GM18498 (cell line): ENCODE data around the gene ARHGEF25.

Experiments used
- ATAC-seq: cut with Tn5 transposase; IDR thresholded peaks from one replicate; pipeline ENCODE4 v1.9.1; 2021; ENCODE audit warnings: mild to moderate bottlenecking, moderate library complexity; ENCODE audit not compliant: unreplicated experiment

ARHGEF25 gene

DNA sequence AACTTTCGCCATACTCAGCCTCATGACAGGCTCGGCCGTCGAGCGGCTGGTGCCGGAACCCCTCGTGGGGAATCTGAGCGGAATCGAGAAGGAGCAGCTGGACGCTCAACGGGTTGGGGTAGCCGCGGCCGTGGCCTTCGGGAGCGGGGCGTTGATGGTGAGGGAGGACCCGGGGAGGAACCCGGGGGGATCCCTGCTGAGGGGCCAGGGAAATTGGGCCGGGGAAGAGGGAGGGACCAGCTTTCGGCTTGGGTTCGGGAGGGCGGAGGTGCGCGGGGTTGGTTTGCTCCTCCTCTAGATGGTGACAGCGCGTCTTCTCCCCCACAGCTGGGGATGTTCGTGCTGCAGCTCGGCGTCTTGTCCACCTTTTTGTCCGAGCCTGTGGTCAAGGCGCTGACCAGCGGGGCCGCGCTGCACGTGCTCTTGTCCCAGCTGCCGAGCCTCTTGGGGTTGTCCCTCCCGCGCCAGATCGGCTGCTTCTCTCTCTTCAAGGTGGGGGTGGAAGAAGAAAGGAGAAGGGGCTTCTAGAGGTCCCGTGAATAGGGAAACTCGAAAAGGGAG lies 9.8 kb downstream of the ARHGEF25 start:
- ATAC-seq, result no peak

DNA sequence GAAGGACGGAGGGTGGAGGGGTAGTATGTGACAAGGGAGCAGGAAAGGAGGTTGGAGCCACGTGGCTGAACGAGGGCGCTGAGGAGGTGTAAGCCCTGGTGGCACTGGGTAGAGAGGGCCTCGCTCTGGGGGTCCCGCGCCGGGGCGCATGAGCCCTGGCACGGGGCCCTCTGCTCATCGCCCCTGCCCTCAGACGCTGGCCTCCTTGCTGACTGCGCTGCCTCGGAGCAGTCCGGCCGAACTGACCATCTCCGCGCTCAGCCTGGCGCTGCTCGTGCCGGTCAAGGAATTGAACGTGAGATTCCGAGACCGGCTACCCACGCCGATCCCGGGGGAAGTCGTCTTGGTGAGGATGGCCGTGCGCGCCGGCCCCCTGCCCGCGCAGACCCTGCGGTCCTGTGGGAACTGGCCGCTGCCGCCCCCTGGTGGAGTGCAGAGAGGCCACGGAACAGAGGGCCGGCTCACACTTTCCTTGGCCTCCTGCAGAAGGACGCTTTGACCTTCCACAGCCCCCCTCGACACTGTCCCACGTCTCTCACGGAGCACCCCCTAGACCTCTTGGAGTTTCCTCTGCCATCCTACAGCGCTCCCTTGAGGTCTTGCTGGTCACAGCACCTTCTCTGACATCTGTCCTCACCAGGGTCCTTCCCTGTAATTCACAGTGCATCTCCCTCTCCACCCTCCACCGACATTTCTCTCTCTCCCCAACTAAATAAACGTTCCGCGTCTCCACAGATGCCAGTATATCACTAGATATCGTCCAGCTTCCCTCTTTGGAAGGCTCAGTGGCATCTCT lies 10.5 kb downstream of the ARHGEF25 start:
- ATAC-seq, result no peak

DNA sequence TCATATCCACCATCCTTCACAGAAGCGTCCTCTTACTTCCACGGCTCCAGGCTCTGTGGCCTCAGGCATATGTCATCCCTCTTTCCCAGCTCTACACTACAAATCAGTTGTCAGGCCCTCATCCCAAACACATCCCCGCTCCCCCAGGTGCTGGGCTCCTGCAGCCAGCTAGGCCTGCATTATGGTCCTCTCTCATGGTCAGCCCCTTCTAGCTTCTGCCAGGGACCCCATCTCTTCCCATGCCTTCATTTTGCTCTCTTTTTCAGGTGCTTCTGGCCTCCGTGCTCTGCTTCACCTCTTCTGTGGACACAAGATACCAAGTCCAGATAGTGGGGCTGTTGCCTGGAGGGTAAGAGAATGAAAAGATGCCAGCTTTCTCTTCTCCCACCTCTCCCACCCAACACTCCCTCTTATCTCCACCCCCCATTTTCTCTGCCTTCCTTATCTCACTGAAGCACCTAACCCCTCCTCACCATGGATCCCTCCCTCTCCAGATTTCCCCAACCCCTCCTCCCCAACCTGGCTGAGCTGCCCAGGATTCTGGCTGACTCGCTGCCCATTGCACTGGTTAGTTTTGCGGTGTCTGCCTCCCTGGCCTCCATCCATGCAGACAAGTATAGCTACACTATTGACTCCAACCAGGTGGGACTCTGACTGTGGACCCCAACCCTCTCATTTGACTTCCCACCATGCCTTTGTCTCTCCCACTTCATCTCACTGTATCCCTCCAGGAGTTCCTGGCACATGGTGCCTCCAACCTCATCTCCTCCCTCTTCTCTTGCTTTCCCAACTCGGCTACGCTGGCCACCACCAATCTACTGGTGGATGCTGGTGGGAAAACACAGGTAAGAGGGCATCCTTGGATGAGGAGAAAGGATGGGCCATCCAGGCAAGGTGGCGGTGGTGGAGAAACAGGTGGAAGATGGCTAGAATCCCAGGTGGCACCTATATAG lies 11.3 kb downstream of the ARHGEF25 start:
- no peak for ATAC-seq

DNA sequence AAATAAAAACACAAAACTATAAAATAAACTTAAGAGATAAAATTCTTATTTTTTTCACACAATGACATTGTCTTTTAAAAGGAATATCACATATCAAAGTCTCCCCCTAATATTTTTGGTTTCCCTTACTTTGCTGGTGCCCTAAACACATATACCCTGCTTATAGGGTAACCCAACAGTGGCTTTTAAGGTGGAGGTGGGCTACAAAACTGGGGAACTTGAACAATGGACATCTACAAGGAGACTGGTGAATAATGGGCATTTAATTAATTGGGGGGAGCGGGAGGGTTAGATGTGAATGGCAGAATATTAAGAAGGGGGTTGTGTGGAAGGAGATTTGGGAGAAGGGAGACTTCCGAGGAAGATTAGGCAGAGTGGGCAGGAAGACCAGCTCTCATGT lies 12.2 kb downstream of the ARHGEF25 start:
- ATAC-seq, result no peak

DNA sequence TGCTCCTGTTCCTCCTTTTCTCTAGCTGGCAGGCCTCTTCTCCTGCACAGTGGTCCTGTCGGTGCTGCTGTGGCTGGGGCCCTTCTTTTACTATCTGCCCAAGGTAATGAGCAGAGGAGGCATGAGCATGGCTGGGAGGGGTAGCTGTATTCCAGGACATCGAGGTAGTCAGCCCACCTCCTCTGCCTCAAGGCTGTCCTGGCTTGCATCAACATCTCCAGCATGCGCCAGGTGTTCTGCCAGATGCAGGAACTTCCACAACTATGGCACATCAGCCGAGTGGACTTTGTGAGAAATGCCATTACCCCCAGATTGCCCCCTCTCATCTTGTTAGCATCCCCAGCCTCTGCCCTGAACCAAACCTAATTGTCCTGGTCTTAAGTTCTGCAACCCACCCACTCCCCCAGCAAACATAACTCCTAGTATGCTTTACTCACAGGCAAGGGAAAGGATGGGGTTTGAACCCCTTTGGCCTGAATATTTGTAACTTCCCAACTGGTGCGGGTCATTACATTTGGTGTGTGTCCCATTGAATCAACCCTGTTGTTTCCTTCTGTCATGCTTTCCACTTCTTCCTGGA lies 12.7 kb downstream of the ARHGEF25 start:
- no peak for ATAC-seq

DNA sequence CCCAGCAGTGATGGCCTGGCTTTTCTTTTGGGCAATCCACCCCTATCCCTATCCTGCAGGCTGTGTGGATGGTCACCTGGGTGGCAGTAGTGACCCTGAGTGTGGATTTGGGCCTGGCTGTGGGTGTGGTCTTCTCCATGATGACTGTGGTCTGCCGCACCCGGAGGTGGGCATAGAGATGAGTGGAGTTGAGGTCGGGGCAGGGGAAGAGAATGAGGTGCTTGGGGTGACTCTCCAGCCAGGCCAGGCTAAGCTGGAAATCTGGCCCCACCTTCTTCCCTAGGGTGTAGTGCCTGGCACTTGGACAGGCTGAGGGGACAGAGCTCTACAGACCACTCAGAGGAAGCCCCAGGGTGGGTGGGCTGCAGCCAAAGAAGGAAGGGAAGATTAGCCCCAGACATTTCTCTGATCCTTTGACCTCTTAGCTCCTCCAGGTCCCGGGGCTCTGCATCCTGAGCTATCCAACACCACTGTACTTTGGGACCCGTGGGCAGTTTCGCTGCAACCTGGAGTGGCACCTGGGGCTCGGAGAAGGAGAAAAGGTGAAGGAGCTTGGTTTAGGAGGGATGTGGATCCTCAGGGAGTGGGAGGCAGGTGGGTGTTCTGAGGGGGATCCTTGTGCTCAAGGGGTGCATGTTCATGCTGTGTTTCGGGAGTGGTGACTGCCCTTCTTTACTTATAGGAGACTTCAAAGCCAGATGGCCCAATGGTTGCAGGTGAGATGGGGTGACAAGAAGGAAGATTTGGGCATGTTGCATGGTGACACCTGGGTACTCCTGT lies 13.4 kb downstream of the ARHGEF25 start:
- no peak for ATAC-seq

DNA sequence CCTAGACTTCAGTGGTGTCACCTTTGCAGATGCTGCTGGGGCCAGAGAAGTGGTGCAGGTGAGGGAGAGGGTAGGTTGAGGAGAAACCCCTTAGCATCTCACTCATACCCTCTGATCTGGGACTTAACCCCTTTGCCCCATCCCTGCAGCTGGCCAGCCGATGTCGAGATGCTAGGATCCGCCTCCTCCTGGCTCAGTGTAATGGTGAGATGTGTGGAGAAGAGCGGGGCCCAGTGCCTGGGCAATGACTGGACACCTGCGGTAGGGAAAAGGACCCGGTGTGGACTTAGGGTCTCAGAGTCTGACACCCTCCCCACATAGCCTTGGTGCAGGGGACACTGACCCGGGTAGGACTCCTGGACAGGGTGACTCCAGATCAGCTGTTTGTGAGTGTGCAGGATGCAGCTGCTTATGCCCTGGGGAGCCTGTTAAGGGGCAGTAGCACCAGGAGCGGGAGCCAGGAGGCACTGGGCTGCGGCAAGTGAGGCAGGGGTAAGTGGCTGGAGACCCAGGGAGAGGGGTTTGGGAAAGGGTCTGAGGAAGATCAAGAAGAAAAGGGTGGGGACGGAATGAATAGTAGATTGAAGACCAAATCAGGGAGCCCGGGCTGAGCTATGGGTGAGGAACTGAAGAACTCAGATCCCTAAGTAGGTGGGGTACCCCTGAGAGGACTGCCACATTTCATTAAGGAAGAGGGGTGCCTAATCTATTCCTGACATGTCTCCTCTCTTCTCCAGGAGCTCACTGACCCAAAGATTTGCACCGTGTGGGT lies 14.2 kb downstream of the ARHGEF25 start:
- ATAC-seq, result no peak

DNA sequence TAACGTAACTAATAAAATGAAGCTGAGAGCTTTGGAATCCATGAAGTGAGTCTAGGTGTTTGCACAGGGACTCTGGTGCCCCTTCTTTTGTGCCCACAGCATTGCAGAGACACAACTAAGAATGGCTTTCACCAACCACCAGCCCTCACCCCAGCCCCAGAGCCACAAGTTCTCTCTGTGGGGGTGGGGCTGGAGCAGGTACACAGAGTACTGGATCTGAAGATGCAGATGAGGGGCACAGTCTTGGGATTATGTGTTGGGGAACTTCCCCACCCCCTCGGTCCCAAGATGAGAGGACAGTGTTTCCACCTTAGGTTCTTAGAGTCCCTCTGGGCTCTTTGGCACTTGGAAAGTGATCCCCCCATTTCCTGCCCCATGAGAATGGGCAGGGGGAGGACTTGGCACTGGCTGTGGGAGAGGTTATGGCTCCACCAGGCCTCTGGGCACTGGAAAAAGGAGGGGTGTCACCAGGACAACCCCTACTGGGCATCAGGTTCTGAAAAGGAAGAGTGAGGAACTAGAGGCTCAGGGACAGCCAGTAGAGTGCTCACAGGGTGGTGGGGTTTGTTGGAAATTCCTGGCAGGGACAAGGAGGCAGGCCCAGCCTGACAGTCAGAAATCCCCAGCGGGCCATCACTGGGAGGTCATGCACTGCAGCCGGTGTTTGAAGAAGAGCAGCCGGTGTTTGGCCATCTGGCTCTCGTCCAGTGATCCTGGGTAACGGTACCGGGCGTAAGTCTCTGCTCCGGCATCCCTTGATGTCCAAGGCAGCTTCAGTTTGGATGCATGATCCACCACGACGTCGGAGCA lies 15.1 kb downstream of the ARHGEF25 start:
- ATAC-seq, result no peak

DNA sequence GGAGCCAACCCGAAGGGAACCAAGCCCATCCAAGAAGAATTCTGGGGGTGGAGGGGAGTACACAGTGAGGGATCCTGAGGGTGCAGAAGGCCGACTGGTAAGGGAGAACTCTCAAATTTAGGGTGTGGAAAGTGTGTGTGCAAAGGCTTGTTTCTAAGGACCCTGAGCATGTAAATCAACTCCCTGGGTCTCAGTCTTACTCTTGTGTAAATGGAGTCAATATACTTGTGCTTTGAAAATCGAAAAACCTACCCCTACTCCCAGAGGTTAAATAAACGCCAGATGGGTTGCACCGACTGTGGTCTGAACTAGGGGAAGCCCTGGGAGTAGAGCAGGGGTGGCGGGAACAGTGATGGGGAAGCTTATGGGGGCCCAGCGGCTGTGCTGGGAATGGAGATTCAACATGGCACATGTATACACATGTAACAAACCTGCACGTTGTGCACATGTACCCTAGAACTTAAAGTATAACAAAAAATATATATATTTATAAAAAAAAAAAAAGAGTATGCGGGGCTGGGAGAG lies 15.7 kb downstream of the ARHGEF25 start:
- ATAC-seq, result no peak

DNA sequence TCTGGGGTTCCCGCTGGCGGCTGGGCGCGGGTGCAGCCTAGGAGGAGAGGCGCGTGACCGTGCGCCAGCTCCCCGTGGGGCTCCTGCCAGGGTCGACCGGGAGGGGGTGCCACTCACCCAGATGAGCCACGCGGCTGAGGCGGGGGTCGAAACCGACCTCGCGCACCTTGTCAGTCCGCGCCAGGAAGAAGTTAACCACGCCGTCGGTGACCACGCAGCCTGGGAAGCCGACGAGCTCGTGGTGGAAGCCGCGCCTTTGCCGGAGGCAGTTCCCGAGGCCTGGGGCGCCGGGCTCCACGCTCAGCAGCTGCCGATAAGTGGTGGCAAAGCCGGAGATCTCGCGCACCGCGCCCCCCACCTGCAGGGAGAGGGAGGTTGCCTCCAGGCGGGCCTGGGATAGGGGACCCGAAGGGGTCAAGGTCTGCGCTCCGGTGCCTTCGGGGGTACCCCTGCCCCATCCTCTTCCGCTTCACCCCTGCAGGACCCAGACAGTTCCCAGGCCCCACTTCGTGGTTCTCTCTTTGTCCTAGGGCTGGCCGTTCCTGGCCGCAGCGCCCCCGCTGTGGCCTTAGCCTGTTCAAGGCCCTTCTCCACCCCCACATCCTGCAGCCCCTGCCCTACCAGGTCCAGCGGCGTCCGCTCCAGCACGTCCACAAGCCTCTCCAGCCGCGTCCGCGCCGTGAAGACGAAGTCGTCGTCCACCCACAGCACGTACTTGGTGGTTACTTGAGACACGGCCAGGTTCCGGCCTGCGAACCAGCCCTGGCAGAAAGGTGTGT lies 16.5 kb downstream of the ARHGEF25 start:
- no peak for ATAC-seq

DNA sequence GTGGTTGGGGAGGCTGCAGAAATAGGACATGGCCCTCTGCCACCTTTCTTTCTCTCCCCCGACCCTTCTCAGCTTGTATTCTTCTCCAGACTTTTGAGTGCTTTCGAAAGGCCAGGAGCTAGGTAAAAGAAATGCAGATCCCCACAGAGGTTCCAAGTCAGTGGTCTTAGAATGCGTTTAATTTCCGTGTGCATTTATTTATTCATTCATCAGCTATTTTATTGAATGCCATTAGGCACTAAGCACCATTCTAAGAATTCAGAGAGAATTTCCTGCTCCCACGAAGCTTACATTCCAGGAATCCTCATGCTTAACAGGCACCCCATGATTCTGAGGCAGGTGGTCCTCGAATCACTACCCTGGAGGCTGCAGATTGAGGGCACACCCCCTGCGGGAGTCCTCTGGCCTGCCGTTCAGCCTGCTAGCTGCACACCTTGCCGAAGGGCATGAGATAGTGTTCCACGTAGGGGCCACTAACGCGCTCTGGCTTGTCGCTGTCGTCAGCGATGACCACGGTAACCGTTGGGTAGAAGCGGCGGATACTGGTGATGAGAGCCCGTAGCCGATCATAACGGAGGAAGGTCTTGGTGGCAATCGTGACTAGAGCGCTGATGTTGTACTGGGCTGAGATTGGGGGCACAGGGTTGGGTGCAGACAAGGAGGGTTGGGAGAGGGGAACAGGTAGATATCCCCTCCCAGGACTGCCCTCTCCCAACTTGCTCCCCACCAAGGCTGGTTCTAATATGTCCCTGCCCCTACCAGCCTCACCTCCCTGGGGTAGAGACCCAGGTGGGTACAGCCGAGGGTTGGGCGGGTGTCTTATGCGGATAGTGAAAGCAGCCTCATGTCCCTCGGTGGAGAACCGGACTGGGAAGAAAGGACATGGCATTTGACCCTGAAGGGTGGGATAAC lies 17.3 kb downstream of the ARHGEF25 start:
- ATAC-seq, result no peak

DNA sequence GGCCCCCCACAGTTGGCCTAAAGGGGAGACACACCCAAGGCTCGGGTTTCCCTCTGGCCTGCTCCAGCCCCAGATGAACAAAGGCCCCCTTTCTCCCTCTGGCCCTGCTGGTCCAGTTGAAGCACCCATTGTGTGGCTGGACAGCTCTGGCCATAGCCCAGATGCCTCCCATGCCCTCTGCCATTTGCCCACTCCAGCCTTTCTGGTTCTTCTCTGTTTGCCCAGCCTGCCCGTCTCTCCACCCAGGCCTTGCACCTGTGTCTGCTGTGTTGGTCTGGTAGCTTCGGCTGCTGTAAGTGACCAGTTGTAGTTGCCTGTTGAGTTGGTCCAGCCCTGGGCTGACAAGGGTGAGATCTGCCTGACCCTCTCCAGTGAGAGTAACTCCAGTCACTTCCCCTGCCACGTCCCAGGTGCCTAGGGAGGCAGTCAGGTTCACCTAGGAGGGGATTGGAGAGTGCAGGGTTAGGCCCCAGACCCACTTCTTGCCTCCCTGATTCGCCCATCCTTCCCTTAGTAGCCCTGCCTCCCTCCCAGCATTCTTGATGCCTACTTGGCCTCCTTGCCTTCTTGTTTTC lies 18.7 kb downstream of the ARHGEF25 start:
- no peak for ATAC-seq

DNA sequence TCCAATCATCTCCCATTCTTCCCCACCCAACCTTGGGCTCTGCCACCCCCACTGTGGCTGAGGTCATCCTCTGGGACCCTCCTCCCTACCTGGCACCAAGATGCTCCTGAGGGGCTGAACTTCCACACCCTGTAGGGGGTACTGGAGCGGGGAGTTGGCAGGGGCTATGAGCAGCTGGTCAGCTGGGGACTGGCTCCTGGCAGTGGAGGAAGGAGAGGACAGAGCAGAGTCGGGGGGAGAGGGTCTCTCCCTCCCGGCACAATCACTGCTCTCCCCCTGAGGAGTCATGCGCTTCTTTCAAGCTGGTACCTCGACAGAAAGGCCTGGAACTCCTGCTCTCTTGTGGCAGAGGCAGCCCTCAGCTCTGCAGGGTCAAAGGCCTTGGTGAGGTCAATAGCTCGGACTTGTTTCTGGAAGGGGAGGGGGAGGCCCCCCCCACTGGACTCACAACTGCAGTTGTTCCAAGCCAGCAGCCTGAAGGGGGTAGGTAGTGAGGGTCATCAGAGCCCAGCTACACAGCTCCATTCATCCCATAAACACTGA lies 19.7 kb downstream of the ARHGEF25 start:
- ATAC-seq, result no peak

DNA sequence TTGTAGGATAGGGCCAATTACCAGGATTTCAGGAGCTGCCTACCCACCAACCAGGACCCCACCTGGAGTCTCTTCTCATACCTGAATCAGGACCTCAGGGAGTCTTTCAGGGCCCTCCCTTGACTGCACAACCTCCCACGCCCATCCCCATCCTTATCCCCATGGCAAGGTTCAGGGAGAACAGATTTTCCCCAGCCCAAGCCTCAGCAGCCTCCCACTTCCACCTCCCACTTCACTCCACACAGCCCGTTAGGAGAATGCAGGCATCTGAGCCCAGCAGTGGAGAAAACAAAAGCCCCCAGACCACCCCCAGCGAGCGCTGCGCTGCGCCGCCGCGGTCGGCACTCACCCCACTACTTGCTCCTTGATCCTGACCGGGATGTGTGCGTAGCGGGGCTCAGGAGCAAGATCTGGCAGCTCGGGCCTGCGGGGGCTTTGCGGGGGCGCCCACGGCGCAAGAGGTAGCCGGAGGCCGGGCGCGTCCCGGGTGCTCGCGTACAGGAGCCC lies 20.4 kb downstream of the ARHGEF25 start:
- no peak for ATAC-seq

DNA sequence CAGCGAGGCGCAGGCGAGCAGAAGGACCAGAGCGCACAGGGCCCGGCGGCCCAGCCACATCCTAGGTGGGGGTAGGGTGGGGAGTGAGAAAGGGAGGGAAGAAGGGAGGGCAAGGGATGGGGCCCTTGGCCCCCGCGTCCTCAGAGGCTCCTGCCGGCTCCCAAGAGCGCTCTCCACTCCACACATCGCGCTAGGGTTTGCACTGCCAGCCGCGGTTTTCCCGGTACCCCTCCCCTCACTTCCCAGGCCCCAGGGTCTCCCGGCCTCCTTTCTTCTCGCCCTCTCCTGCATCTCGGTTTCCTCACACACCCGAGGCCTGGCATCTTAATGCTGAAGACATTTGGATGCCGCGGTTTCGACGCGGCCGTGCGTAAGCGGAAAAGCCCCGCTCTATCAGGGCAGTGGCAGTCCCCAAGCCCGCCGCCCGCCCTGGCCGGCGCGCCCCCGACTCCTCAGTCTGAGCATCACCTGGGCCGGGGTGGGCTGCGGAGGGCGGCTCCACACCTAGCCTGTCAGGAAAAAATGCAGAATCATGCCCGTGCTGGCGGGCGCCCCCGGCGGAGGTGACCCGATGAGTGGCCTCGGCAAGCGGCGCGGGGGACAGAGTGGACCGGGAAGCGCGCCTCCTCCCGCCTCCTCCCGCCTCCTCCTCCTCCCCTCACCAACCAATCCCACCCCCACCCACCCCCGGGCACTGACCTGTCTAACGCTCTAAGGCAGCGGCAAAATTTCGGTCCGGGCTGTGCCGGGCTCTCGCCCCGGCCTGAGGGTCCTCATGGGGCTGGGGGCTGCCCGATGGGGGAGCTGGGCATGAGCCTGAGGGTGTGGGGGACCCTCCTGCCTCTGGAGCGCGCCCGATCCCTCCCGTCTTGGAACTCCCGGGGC lies 21.1 kb downstream of the ARHGEF25 start:
- ATAC-seq, result no peak
